Esophagus squamous epithelium (tissue), 4 donors: ENCODE data around the gene BEND6.

Experiments used
- CTCF ChIP-seq, 6 experiments: fragments of 450-650 bp in 4 of 6; fragments of 200-600 bp in 2 of 6; sonication (generic) in 2 of 6; IDR thresholded peaks; one replicate each; pipeline ENCODE4 v1.5.1; 2016 to 2019; ENCODE audit warnings: antibody characterized with exemption in 6 of 6, mild to moderate bottlenecking in 4 of 6, moderate library complexity in 4 of 6
- POLR2A ChIP-seq, 4 donors: fragments of 450-650 bp; IDR thresholded peaks; one replicate each; pipeline ENCODE4 v1.6.1; 2017; ENCODE audit warnings: antibody characterized with exemption in 4 of 4, mild to moderate bottlenecking in 4 of 4, moderate library complexity in 3 of 4

GRCh38 chr6:56957856-56958255 is 2.9 kb downstream of the BEND6 start:
- TF ChIP-seq CTCF (IDR thresholded peaks at IDR 0.05), result no peak
- TF ChIP-seq POLR2A (IDR thresholded peaks at IDR 0.05), result no peak
